ENCODE data around the gene ZFP91. TPM values are rescaled to one million over a fixed set of nuclear protein-coding genes. Genes with fewer than 3 reads are reported as not detected.

ZFP91 gene
- total and polyA plus RNA-seq, 2 experiments from 2014 or later: 12.3 to 22.6 TPM

DNA sequence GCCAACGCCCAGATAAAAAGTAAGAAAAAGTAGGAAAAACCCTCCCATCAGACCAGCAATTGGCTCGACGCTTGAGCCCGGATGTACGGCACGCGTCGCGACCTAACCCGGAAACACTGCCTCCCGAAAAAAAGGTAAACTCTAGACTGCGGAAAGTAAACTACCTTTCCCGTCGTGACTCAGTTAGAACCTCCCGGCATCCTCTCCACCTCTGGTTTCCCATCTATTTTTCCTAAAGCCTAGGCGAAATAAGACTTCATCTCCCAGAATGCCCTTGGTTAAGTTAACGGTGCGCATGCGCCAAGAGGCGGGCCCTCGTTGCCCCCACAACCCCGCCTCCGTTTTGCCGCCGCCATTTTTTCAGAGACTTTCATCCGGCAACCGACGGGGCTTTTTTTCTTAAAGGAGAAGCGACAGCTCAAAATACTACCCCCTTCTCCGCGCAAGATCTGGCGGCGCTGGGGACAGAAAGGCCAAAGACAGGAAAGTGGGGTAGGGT lies 678 bp upstream of the ZFP91 start:
- peaks cover 15% of the 10 kb centered on the region for H3K4me1 ChIP-seq (ENCODE audit: low read depth)

DNA sequence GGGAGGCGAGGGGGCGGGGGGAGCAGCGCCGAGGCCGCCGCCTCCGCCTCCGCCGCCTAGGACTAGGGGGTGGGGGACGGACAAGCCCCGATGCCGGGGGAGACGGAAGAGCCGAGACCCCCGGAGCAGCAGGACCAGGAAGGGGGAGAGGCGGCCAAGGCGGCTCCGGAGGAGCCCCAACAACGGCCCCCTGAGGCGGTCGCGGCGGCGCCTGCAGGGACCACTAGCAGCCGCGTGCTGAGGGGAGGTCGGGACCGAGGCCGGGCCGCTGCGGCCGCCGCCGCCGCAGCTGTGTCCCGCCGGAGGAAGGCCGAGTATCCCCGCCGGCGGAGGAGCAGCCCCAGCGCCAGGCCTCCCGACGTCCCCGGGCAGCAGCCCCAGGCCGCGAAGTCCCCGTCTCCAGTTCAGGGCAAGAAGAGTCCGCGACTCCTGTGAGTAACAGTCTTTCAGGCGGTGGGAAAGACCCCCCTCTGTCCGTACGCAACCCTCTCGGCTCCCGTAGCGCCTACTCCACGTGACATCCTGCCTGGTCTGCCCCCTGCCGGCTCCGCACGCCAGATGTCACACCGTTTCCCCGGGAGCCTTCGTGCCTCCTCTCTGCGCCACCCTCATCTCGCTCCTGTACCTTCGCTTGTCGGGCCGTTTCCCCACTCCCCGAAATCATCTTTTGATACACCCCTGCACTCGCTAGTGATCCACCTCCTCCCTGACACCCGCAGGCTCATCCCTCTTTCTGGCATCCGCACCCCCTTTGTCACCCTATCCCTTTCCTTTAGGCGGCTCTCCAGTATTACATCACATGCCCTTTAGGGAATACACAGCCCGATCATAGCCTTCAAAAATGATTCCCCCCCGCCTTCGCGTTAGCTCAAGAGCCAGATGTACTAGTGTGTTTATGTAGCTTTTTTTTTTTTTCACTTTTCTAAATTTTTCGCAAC lies 598 bp downstream of the ZFP91 start:
- H3K4me3 ChIP-seq: peak overlapping the region; percentile 78
- TF ChIP-seq, protein P1, sequence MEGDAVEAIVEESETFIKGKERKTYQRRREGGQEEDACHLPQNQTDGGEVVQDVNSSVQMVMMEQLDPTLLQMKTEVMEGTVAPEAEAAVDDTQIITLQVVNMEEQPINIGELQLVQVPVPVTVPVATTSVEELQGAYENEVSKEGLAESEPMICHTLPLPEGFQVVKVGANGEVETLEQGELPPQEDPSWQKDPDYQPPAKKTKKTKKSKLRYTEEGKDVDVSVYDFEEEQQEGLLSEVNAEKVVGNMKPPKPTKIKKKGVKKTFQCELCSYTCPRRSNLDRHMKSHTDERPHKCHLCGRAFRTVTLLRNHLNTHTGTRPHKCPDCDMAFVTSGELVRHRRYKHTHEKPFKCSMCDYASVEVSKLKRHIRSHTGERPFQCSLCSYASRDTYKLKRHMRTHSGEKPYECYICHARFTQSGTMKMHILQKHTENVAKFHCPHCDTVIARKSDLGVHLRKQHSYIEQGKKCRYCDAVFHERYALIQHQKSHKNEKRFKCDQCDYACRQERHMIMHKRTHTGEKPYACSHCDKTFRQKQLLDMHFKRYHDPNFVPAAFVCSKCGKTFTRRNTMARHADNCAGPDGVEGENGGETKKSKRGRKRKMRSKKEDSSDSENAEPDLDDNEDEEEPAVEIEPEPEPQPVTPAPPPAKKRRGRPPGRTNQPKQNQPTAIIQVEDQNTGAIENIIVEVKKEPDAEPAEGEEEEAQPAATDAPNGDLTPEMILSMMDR (IDR thresholded peaks at IDR 0.05; ENCODE audit: low read depth, low read length): peak; percentile 82
- peaks cover 8% of the 10 kb centered on the region for H3K4me1 ChIP-seq (ENCODE audit: low read depth)
- H3K36me3 ChIP-seq: no peaks in the 10 kb centered on the region
- H3K27ac ChIP-seq: peak overlapping the region; percentile 100
- no peaks in the 10 kb centered on the region for H3K9me3 ChIP-seq (ENCODE audit: low read depth)
- H3K27me3 ChIP-seq: no peaks in the 10 kb centered on the region
- peak; percentile 94 for DNase-seq (ENCODE audit: low read depth in 1 of 2, low spot score in 1 of 2)

More for the DNA sequence above, 678 bp upstream of the ZFP91 start:
- peak overlapping the region; percentile 78 for H3K4me3 ChIP-seq
- no peaks in the 10 kb centered on the region for H3K36me3 ChIP-seq
- H3K27ac ChIP-seq: peak overlapping the region; percentile 100
- H3K9me3 ChIP-seq (ENCODE audit: low read depth): no peaks in the 10 kb centered on the region
- TF ChIP-seq, protein P1 (IDR thresholded peaks at IDR 0.05; ENCODE audit: low read depth, low read length): no peak
- no peaks in the 10 kb centered on the region for H3K27me3 ChIP-seq
- peak; percentile 98 to 99 for DNase-seq (ENCODE audit: low read depth in 1 of 2, low spot score in 1 of 2)

DNA sequence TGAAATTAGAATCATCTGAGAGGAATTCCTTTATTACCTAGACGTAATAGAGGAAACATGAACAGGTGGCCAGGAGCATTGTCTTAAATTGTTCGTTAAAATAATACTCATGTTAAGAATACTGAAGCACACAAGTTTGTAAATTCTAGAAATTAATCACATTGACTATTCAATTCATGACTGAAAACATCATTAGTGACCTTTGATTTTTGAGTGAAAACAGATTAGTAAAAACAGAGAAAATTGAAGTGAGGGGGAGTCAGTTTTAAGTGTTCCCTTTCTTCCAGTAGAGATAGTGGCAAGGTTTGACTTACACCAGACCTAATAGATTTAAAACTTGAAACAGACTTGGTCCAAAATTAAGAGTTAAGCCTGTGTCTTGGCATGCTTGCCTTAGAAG lies 1.4 kb downstream of the ZFP91 start:
- Histone ChIP-seq H3K4me1 (ENCODE audit: low read depth) (peaks cover 8% of the 10 kb centered on the region), H3K9me3 (ENCODE audit: low read depth) (no peaks in the 10 kb centered on the region), H3K4me3 (peak overlapping the region; percentile 78), H3K27me3 (no peaks in the 10 kb centered on the region), H3K36me3 (no peaks in the 10 kb centered on the region), H3K27ac (peak overlapping the region; percentile 100)
- TF ChIP-seq, protein P1 (IDR thresholded peaks at IDR 0.05; ENCODE audit: low read depth, low read length): no peak
- DNase-seq (ENCODE audit: low read depth in 1 of 2, low spot score in 1 of 2): no peak

DNA sequence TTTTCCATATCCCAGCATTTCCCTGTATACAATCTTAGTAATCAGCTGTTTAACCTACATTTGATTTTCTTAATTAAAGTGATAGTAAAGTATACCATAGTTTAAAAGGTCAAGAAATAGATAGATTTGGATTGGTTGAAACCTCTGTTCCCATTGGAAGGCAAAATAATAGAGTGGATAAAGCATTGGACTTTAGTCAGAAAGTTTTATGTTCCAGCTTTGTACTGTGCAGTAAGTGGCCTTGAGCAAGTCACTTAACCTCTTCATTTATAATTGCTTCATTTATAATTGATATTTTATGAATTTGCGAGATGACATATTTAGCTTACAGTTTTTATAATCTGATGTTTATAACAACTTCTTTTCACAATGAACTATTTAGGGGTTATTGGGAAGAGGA lies 3.6 kb downstream of the ZFP91 start:
- TF ChIP-seq, protein P1 (IDR thresholded peaks at IDR 0.05; ENCODE audit: low read depth, low read length): no peak
- DNase-seq (ENCODE audit: low read depth in 1 of 2, low spot score in 1 of 2): no peak
- no peaks in the 10 kb centered on the region for H3K9me3 ChIP-seq (ENCODE audit: low read depth)
- H3K36me3 ChIP-seq: peaks cover 5% of the 10 kb centered on the region
- no peak overlapping the region for H3K4me3 ChIP-seq
- no peaks in the 10 kb centered on the region for H3K4me1 ChIP-seq (ENCODE audit: low read depth)
- no peak overlapping the region for H3K27ac ChIP-seq
- no peaks in the 10 kb centered on the region for H3K27me3 ChIP-seq

DNA sequence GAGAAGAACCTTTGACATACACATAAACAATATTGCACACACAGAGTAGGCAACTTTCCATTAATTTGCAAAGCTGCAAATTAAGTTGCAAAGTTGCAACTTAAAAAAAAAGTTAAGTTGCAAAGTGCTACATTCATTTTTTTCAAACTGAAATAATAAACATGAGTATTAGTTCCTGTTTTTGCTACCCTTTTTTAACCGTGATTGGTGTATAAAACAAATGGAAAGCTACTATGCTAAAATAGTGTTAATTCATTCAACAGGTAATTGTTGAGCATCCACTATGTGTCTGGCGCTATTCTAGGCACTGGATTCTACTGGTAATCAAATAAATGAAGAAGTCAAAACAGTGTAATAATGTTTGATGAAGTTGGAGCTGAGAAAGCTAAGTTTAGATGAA lies 8.1 kb downstream of the ZFP91 start:
- no peak overlapping the region for H3K27ac ChIP-seq
- no peaks in the 10 kb centered on the region for H3K27me3 ChIP-seq
- H3K4me1 ChIP-seq (ENCODE audit: low read depth): no peaks in the 10 kb centered on the region
- H3K9me3 ChIP-seq (ENCODE audit: low read depth): no peaks in the 10 kb centered on the region
- TF ChIP-seq, protein P1 (IDR thresholded peaks at IDR 0.05; ENCODE audit: low read depth, low read length): no peak
- peaks cover 6% of the 10 kb centered on the region for H3K36me3 ChIP-seq
- no peak overlapping the region for H3K4me3 ChIP-seq
- no peak for DNase-seq (ENCODE audit: low read depth in 1 of 2, low spot score in 1 of 2)
